Kidney epithelial cell (primary cell): Measurements from ENCODE around the gene PRKCB. TPM values are rescaled to one million over a fixed set of nuclear protein-coding genes. Genes with fewer than 3 reads are reported as not detected.

Experiments used
- DNase-seq: peaks from one replicate; pipeline ENCODE4 v3.0.0-alpha.2; 2010; ENCODE audit warnings: low read depth
- H3K27me3 ChIP-seq: 2 replicates; pipeline ENCODE4 v1.6.0; 2011; ENCODE audit warnings: low read length; ENCODE audit not compliant: control insufficient read depth, insufficient read depth
- H3K36me3 ChIP-seq: 2 replicates; pipeline ENCODE4 v1.5.1; 2011; ENCODE audit warnings: low read length; ENCODE audit not compliant: control insufficient read depth, insufficient read depth
- H3K4me3 ChIP-seq: 2 replicates; pipeline ENCODE4 v1.5.1; 2011; ENCODE audit warnings: low read depth, mild to moderate bottlenecking, control low read depth, low read length
- CTCF ChIP-seq: IDR thresholded peaks from 2 replicates; pipeline ENCODE4 v1.5.1; 2011; ENCODE audit warnings: mild to moderate bottlenecking, moderate library complexity, low read length, control low read depth, inconsistent platforms; ENCODE audit not compliant: insufficient read depth, poor library complexity, severe bottlenecking
- total RNA-seq: library from RNA; depleted of rRNA; stranded (reverse); fragments of >200 nt; gene quantifications from 2 replicates; pipeline ENCODE4 v1.2.3, GENCODE V29; 2015

PRKCB gene
- total RNA-seq, 1 donor from 2014 or later: 7.1 TPM

GRCh38 chr16:23879735-23880373 lies 44.1 kb downstream of the PRKCB start:
- H3K36me3 ChIP-seq: no peaks in the 10 kb centered on the region
- H3K4me3 ChIP-seq: no peak overlapping the region
- no peak for TF ChIP-seq CTCF
- H3K27me3 ChIP-seq: no peaks in the 10 kb centered on the region
- DNase-seq: no peak

- no peaks in the 10 kb centered on the region for H3K27me3 ChIP-seq
- no peak for DNase-seq
- TF ChIP-seq CTCF: no peak
- no peak overlapping the region for H3K4me3 ChIP-seq
- no peaks in the 10 kb centered on the region for H3K36me3 ChIP-seq
Measured at GRCh38 chr16:23889189-23889588, 53.4 kb downstream of the PRKCB start.

- no peaks in the 10 kb centered on the region for H3K36me3 ChIP-seq
Measured at GRCh38 chr16:23893986-23894385, 58.2 kb downstream of the PRKCB start.

GRCh38 chr16:23895052-23895451 lies 59.3 kb downstream of the PRKCB start:
- DNase-seq: no peak
- no peak for TF ChIP-seq CTCF
- no peaks in the 10 kb centered on the region for H3K27me3 ChIP-seq
- no peaks in the 10 kb centered on the region for H3K36me3 ChIP-seq
- no peak overlapping the region for H3K4me3 ChIP-seq

More at GRCh38 chr16:23893986-23894385, 58.2 kb downstream of the PRKCB start:
- no peak for DNase-seq
- no peak for TF ChIP-seq CTCF
- Histone ChIP-seq H3K27me3 (no peaks in the 10 kb centered on the region), H3K4me3 (no peak overlapping the region)

GRCh38 chr16:23896832-23897821 lies 61.3 kb downstream of the PRKCB start:
- Histone ChIP-seq H3K4me3 (no peak overlapping the region), H3K36me3 (no peaks in the 10 kb centered on the region), H3K27me3 (no peaks in the 10 kb centered on the region)
- no peak for DNase-seq
- TF ChIP-seq CTCF: no peak
